Putamen (tissue), 1 donor: ENCODE results near the gene NCKAP5.
A peak's percentile ranks its signal among the peaks of the same experiment; 100 is the strongest.

Experiments
- DNase-seq: peaks from one replicate; pipeline ENCODE4 v3.0.0-alpha.2; 2016; ENCODE audit warnings: low spot score

Gene NCKAP5

GRCh38 chr2:133422931-133423351 lies 145.3 kb downstream of the NCKAP5 start:
- DNase-seq: no peak

GRCh38 chr2:133421516-133422324 lies 146.5 kb downstream of the NCKAP5 start:
- DNase-seq: no peak

DNA sequence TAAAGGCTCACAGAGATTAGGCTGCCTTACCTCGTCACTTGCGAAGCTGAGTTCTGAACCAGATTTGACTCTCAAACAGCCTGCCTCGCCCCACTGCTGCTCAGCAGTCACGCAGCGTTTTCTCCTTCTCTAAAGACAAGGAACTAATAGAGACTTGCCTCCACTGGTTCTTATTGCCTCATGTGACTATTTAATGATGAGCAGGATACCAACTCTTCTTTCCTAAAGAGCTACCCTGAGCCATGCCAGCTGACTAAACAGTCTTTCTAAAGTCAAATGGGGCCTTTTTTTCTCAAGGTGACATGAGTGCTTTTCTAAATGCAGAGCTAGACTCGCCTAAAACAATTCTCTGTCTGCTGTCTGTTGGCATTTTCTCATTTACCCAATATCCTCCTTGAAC lies 147.5 kb downstream of the NCKAP5 start:
- no peak for DNase-seq

DNA sequence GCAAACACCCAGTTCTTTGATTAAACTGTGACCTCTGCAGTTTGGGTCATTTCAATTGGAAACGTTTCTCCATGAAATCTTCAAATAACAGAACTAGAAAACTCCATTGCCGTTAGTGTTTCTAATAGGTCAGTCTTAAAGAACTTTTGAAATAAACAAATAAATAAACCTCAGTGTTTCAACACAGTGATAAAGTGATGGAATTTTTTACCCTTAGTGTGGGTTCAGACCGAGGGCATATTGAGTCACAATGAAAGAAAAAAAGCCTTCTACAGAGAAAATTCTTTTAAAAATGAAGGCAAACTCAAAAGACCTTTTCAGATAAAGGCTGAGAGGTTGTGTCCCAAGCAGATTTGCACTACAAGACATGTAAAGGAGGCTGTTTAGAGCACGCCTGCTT lies 149.6 kb downstream of the NCKAP5 start:
- no peak for DNase-seq

- DNase-seq: no peak
These were observed 150.2 kb downstream of the NCKAP5 start for GRCh38 chr2:133418021-133418420.

DNA sequence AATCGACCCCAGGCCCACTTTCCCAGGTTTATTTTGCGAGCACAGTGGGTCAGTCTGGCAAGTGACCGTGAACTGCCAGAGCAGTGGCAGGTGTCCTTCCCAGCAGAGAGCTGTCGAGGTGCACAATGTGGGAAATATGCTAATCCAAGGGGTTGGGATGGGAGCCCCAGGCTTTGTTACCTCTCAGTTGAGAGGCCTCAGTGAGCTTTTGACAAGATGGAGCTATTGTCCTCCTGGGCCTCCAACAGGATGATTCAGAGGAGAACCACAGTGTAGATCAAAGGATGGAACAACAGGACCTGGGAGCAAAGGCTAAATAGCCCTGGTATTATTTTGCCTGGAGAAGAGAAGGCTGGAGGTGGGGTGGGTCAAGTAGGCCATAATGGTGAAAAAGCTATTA lies 150.8 kb downstream of the NCKAP5 start:
- DNase-seq: no peak

- no peak for DNase-seq
These were observed 151.5 kb downstream of the NCKAP5 start for GRCh38 chr2:133416736-133417135.

DNA sequence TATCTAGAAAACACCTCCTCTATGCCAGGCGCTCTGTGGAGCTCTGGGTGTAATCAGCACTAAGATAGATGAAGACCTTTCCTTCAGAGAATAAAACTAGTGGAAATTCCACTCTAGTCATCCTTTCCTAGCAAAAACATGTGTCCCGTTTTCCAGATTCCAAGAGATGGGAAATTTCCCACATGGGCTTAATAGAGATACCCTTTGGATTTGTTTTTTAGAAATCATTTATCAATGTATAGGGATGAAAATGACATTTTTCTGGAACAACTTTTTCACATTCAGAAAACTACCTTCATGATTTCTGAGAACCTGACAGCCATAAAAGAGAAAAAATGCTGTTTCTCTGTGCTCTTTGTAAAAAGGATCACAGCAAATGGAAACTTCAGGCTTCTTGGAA lies 152.1 kb downstream of the NCKAP5 start:
- no peak for DNase-seq

DNA sequence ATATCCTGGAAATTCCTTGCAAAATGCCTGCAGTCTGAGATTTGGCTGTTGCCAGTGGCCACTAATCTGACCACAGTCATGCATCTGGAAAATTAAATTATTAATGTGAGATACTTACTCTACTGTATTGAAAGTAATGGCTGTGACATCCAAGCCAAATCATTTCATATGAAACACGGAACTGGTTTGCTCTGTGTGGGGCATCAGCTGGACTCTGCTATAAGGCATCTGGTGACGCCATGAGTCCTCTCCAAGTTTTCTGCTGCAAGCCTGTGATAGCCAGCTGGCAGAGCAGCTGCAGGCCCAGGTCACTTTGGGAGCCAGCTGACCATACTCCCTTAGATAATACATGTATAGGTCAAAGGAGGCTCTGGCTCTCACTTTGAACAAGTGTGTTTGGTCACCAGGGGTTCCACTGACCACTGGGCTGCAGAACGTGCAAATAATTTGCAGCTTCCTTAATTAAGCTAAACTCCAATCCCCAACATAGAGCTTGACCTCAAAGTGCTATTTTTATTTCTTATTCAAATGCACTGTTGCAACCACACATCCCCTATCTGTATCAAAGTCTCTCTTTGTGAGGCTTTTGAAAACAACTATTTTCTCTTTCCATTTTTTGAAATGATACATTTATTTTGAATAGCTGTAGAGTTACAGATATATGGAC lies 152.9 kb downstream of the NCKAP5 start:
- peak; percentile 15 for DNase-seq

- DNase-seq: no peak
These were observed 153.6 kb downstream of the NCKAP5 start for GRCh38 chr2:133414486-133415209.

- no peak for DNase-seq
These were observed 154.4 kb downstream of the NCKAP5 start for GRCh38 chr2:133413863-133414262.

GRCh38 chr2:133412694-133413093 lies 155.6 kb downstream of the NCKAP5 start:
- no peak for DNase-seq

- no peak for DNase-seq
These were observed 156.4 kb downstream of the NCKAP5 start for GRCh38 chr2:133411857-133412256.

GRCh38 chr2:133411101-133411500 lies 157.2 kb downstream of the NCKAP5 start:
- no peak for DNase-seq

- DNase-seq: no peak
These were observed 158.5 kb downstream of the NCKAP5 start for GRCh38 chr2:133409581-133410285.

- DNase-seq: no peak
These were observed 159.6 kb downstream of the NCKAP5 start for GRCh38 chr2:133408671-133409070.

GRCh38 chr2:133407341-133407740 lies 160.9 kb downstream of the NCKAP5 start:
- DNase-seq: no peak

DNA sequence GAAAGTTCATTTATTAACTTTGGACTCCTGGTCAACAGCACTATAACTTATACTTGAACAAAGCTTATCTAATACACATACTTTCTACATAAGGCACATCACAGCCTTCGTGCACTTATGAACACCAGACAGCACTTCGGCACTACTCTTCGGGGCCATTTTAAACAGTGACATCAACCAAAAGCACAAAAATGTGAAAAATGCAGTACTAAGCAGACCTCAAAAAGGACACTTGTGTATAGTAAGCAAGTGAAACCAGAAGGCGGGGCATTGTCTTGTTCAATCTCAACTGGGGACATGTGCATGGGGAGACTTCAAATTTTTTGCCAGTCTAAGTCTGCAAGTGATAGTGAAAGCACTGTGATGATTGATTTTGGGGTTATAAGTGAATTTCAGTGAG lies 163.0 kb downstream of the NCKAP5 start:
- DNase-seq: no peak

- no peak for DNase-seq
These were observed 167.9 kb downstream of the NCKAP5 start for GRCh38 chr2:133400411-133400810.

- no peak for DNase-seq
These were observed 174.4 kb downstream of the NCKAP5 start for GRCh38 chr2:133393895-133394294.

DNA sequence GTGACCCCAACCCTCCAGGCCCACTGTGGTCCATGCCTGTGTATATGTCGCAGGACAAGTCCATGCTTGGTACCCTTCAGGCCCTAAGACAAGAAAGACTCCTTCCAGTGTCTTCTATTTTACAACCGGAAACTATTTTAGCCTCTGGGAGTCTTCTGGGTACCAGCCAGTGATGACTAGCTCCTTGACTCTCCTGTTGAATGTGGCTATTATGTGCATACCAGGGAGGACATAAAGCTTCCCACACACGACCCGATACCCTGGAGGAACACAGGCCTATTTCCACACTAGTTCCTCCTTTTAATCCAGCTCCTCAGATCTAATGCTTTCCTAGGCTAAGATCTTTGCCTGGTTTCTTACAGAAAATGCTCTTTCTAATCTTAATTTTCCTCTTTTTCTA lies 178.1 kb downstream of the NCKAP5 start:
- no peak for DNase-seq

DNA sequence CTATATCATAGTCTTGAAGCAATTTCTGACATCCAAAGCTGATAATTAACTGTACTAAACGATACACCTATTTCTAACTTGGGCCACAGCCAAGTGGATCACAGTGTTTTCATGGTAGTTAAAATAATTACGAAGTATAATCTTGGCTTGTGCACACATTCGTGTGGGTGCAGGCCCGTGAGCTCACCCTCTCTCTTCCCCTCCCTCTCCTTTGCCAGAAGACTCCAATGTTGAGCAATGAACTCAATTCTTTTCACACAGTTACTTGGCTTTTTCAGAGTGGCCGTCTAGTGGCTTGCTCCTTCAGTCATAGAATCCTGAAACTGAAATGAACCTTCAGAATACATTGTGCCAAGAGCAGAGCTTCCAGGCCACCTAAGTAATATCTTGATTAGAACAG lies 178.7 kb downstream of the NCKAP5 start:
- no peak for DNase-seq
